Thyroid gland (tissue), 4 donors: ENCODE data around the gene ISYNA1.

Source experiments
- CTCF ChIP-seq, 6 experiments: fragments of 200-600 bp in 3 of 6; fragments of 450-650 bp in 3 of 6; sonication (generic) in 3 of 6; IDR thresholded peaks; one replicate each; pipeline ENCODE4 v1.5.1; 2016 to 2019; ENCODE audit warnings: antibody characterized with exemption in 6 of 6, mild to moderate bottlenecking in 2 of 6, inconsistent platforms in 1 of 6, moderate library complexity in 1 of 6
- POLR2A ChIP-seq, 2 donors: fragments of 450-650 bp; IDR thresholded peaks; one replicate each; pipeline ENCODE4 v1.6.1; 2017; ENCODE audit warnings: antibody characterized with exemption in 2 of 2, mild to moderate bottlenecking in 2 of 2, moderate library complexity in 1 of 2

GRCh38 chr19:18435178-18435841, 2.6 kb downstream of the ISYNA1 start:
- TF ChIP-seq POLR2A (IDR thresholded peaks at IDR 0.05) (no peak), CTCF (IDR thresholded peaks at IDR 0.05) (no peak)
